GM19397 (cell line): ENCODE measurements around the gene SPIRE1.

Source experiments
- ATAC-seq: cut with Tn5 transposase; IDR thresholded peaks from one replicate; pipeline ENCODE4 v1.9.1; 2021; ENCODE audit warnings: mild to moderate bottlenecking, moderate library complexity; ENCODE audit not compliant: unreplicated experiment

The SPIRE1 gene

GRCh38 chr18:12456441-12456840 is 201.5 kb downstream of the SPIRE1 start:
- no peak for ATAC-seq

GRCh38 chr18:12455496-12455895 is 202.4 kb downstream of the SPIRE1 start:
- no peak for ATAC-seq

GRCh38 chr18:12452784-12453183 is 205.1 kb downstream of the SPIRE1 start:
- no peak for ATAC-seq

- ATAC-seq: no peak
These were observed 206.5 kb downstream of the SPIRE1 start for GRCh38 chr18:12451428-12451827.

- ATAC-seq: no peak
These were observed 208.7 kb downstream of the SPIRE1 start for GRCh38 chr18:12449051-12449785.

GRCh38 chr18:12445554-12445953 is 212.4 kb downstream of the SPIRE1 start:
- ATAC-seq: no peak

GRCh38 chr18:12443551-12443950 is 214.4 kb downstream of the SPIRE1 start:
- ATAC-seq: no peak

GRCh38 chr18:12442946-12443345 is 215.0 kb downstream of the SPIRE1 start:
- no peak for ATAC-seq

- no peak for ATAC-seq
These were observed 216.4 kb downstream of the SPIRE1 start for GRCh38 chr18:12441475-12442034.

- no peak for ATAC-seq
These were observed 219.7 kb downstream of the SPIRE1 start for GRCh38 chr18:12438257-12438656.

- no peak for ATAC-seq
These were observed 222.0 kb downstream of the SPIRE1 start for GRCh38 chr18:12435867-12436266.

GRCh38 chr18:12434541-12434929 is 223.4 kb downstream of the SPIRE1 start:
- ATAC-seq: no peak

- ATAC-seq: no peak
These were observed 223.9 kb downstream of the SPIRE1 start for GRCh38 chr18:12433829-12434540.

- ATAC-seq: no peak
These were observed 225.0 kb downstream of the SPIRE1 start for GRCh38 chr18:12432881-12433280.

GRCh38 chr18:12432196-12432595 is 225.7 kb downstream of the SPIRE1 start:
- ATAC-seq: no peak

- no peak for ATAC-seq
These were observed 226.3 kb downstream of the SPIRE1 start for GRCh38 chr18:12431561-12431960.

GRCh38 chr18:12430137-12430990 is 227.5 kb downstream of the SPIRE1 start:
- ATAC-seq: no peak

- no peak for ATAC-seq
These were observed 228.4 kb downstream of the SPIRE1 start for GRCh38 chr18:12429556-12429955.

- no peak for ATAC-seq
These were observed 229.0 kb downstream of the SPIRE1 start for GRCh38 chr18:12428923-12429322.

GRCh38 chr18:12426924-12427323 is 231.0 kb downstream of the SPIRE1 start:
- no peak for ATAC-seq

GRCh38 chr18:12424252-12424651 is 233.7 kb downstream of the SPIRE1 start:
- no peak for ATAC-seq
